BJ (cell line): ENCODE measurements around the gene CENPN. TPM values are rescaled to one million over a fixed set of nuclear protein-coding genes. Genes with fewer than 3 reads are reported as not detected.

Source experiments
- CTCF ChIA-PET: fragments of 350-600 bp; formaldehyde crosslinking; extraction: SDS; loops from one replicate; lab custom pipeline; 2021; ENCODE audit warnings: antibody characterized with exemption, inconsistent platforms; lab: Yijun Ruan, JAX
- POLR2A ChIA-PET: fragments of 300-600 bp; sonication (Branson Sonifier 250); formaldehyde crosslinking; extraction: SDS; loops from one replicate; lab custom pipeline; 2021; ENCODE audit warnings: antibody characterized with exemption; lab: Charles Lee
- DNase-seq: peaks from one replicate; pipeline ENCODE4 v3.0.0-alpha.2; 2011; ENCODE audit warnings: low read depth
- H3K27me3 ChIP-seq: 2 replicates; pipeline ENCODE4 v1.6.0; 2011; ENCODE audit warnings: low read length; ENCODE audit not compliant: control insufficient read depth, insufficient read depth
- H3K36me3 ChIP-seq: 2 replicates; pipeline ENCODE4 v1.5.1; 2011; ENCODE audit warnings: low read length; ENCODE audit not compliant: control insufficient read depth, insufficient read depth
- H3K4me3 ChIP-seq: 2 replicates; pipeline ENCODE4 v1.5.1; 2011; ENCODE audit warnings: low read depth, mild to moderate bottlenecking, control low read depth, low read length
- CTCF ChIP-seq: IDR thresholded peaks from 2 replicates; pipeline ENCODE4 v1.5.1; 2011; ENCODE audit warnings: low read depth, mild to moderate bottlenecking, control low read depth, inconsistent platforms, low read length, moderate library complexity; ENCODE audit not compliant: insufficient read depth
- polyA plus RNA-seq: library from polyadenylated mRNA; depleted of rRNA; stranded (reverse); fragments of >200 nt; gene quantifications from 2 replicates; pipeline ENCODE4 v1.2.3, GENCODE V29; 2011

Gene CENPN
- polyA plus RNA-seq, 1 experiment, result 24.8 TPM

- Histone ChIP-seq H3K27me3 (no peaks in the 10 kb centered on the region), H3K4me3 (peak overlapping the region; percentile 95), H3K36me3 (no peaks in the 10 kb centered on the region)
- no peak for DNase-seq
- ChIA-PET CTCF (interaction anchor here (0.7 to 4.3 kb wide), 9 partner anchors 11 to 81 kb away, joined by 3 to 25 read pairs (median 4); partner anchors contain the start of gene ATMIN), POLR2A (no interaction called here)
- TF ChIP-seq CTCF, result no peak
Measured at GRCh38 chr16:81005610-81006161, 1.3 kb upstream of the CENPN start.

- ChIA-PET CTCF (interaction anchor here (0.6 to 2.8 kb wide), 6 partner anchors 11 to 82 kb away, joined by 3 to 23 read pairs (median 4); partner anchors contain the start of gene ATMIN), POLR2A (no interaction called here)
- no peak for TF ChIP-seq CTCF
- Histone ChIP-seq H3K36me3 (no peaks in the 10 kb centered on the region), H3K27me3 (no peaks in the 10 kb centered on the region), H3K4me3 (peak overlapping the region; percentile 95)
- no peak for DNase-seq
Measured at GRCh38 chr16:81006211-81006812, 702 bp upstream of the CENPN start.

GRCh38 chr16:81008505-81008789, 1.4 kb downstream of the CENPN start:
- no peaks in the 10 kb centered on the region for H3K36me3 ChIP-seq
- ChIA-PET CTCF (interaction anchor here (1.5 kb wide), 1 partner anchor 27 kb away, joined by 6 read pairs; the partner anchor contains the start of gene ATMIN), POLR2A (no interaction called here)
- H3K27me3 ChIP-seq, result no peaks in the 10 kb centered on the region
- no peak for TF ChIP-seq CTCF
- H3K4me3 ChIP-seq, result peak overlapping the region; percentile 95
- DNase-seq, result no peak

- no peak for TF ChIP-seq CTCF
- H3K27me3 ChIP-seq, result no peaks in the 10 kb centered on the region
- DNase-seq, result no peak
- CTCF ChIA-PET, result interaction anchor here (3.5 kb wide), 1 partner anchor 22 kb away, joined by 14 read pairs; the partner anchor contains the start of gene ATMIN
- POLR2A ChIA-PET, result no interaction called here
- H3K4me3 ChIP-seq, result no peak overlapping the region
- H3K36me3 ChIP-seq, result no peaks in the 10 kb centered on the region
Measured at GRCh38 chr16:81012974-81013373, 6.0 kb downstream of the CENPN start.

GRCh38 chr16:81014672-81015071, 7.7 kb downstream of the CENPN start:
- Histone ChIP-seq H3K27me3 (no peaks in the 10 kb centered on the region), H3K4me3 (no peak overlapping the region), H3K36me3 (no peaks in the 10 kb centered on the region)
- no peak for DNase-seq
- ChIA-PET CTCF (interaction anchor here (0.6 to 3.5 kb wide), 4 partner anchors 9 to 709 kb away, joined by 3 to 14 read pairs (median 4); partner anchors contain the start of gene ATMIN), POLR2A (no interaction called here)
- no peak for TF ChIP-seq CTCF
